Measurements from ENCODE around the gene CMIP. TPM values are rescaled to one million over a fixed set of nuclear protein-coding genes. Genes with fewer than 3 reads are reported as not detected.

The CMIP gene
- total RNA-seq, 4 donors from 2014 or later = 14.5 to 24.6 (median 21.0) TPM

GRCh38 chr16:81481207-81481821, 36.7 kb downstream of the CMIP start:
- H3K27me3 ChIP-seq = no peaks in the 10 kb centered on the region
- H3K27ac ChIP-seq (replicated peaks in 1 of 4) = peak overlapping the region in 3 of 4 donors; percentile 11 to 20 (median 13)
- no peaks in the 10 kb centered on the region for H3K9me3 ChIP-seq
- peaks cover 15 to 67% (median 54%) of the 10 kb centered on the region in 4 donors for H3K4me1 ChIP-seq
- no peak overlapping the region for H3K4me3 ChIP-seq
- intact Hi-C loops (cut with DNase I) = loop anchor here (10.0 kb wide), 1 partner anchor 93 kb away; no protein-coding TSS in a partner anchor
- TF ChIP-seq POLR2AphosphoS5 (IDR thresholded peaks at IDR 0.05) = peak in 1 of 2 donors; percentile 45
- no peak for TF ChIP-seq POLR2A (IDR thresholded peaks at IDR 0.05; ENCODE audit: low read depth)
- TF ChIP-seq CTCF (IDR thresholded peaks at IDR 0.05) = no peak
- WGBS = 73% methylated on average over 11 of the region's 11 CpGs
- peaks cover 0 to 3% (median 0%) of the 10 kb centered on the region in 4 donors for H3K36me3 ChIP-seq
- DNase-seq (ENCODE audit: extremely low spot score) = no peak

GRCh38 chr16:81482329-81483063, 37.9 kb downstream of the CMIP start:
- DNase-seq (ENCODE audit: extremely low spot score) = no peak
- Histone ChIP-seq H3K27me3 (no peaks in the 10 kb centered on the region), H3K4me1 (peaks cover 15 to 70% (median 58%) of the 10 kb centered on the region in 4 donors), H3K4me3 (no peak overlapping the region), H3K36me3 (no peaks in the 10 kb centered on the region), H3K9me3 (no peaks in the 10 kb centered on the region), H3K27ac (replicated peaks in 1 of 4) (peak overlapping the region in 1 of 4 donors; percentile 20)
- intact Hi-C loops (cut with DNase I) = loop anchor here (10.0 kb wide), 1 partner anchor 92 kb away; no protein-coding TSS in a partner anchor
- TF ChIP-seq EP300 (IDR thresholded peaks at IDR 0.05) (no peak), CTCF (IDR thresholded peaks at IDR 0.05) (no peak), POLR2AphosphoS5 (IDR thresholded peaks at IDR 0.05) (no peak), POLR2A (IDR thresholded peaks at IDR 0.05; ENCODE audit: low read depth) (no peak)
- WGBS = 90% methylated on average over 11 of the region's 15 CpGs

- no peak for DNase-seq (ENCODE audit: extremely low spot score)
- no peak overlapping the region for H3K27ac ChIP-seq (replicated peaks in 1 of 4)
- TF ChIP-seq EP300 (IDR thresholded peaks at IDR 0.05) = no peak
- TF ChIP-seq CTCF (IDR thresholded peaks at IDR 0.05) = no peak
- H3K4me1 ChIP-seq = peaks cover 12 to 63% (median 53%) of the 10 kb centered on the region in 4 donors
- no peak overlapping the region for H3K4me3 ChIP-seq
- H3K36me3 ChIP-seq = no peaks in the 10 kb centered on the region
- no peaks in the 10 kb centered on the region for H3K27me3 ChIP-seq
- 89% methylated on average over 10 of the region's 10 CpGs for WGBS
- no peaks in the 10 kb centered on the region for H3K9me3 ChIP-seq
- intact Hi-C loops (cut with DNase I) = loop anchor here (10.0 kb wide), 1 partner anchor 91 kb away; no protein-coding TSS in a partner anchor
Observed at GRCh38 chr16:81483064-81483969, 38.7 kb downstream of the CMIP start.

GRCh38 chr16:81483970-81484595, 39.5 kb downstream of the CMIP start:
- Histone ChIP-seq H3K36me3 (no peaks in the 10 kb centered on the region), H3K4me1 (peaks cover 11 to 59% (median 53%) of the 10 kb centered on the region in 4 donors), H3K4me3 (no peak overlapping the region), H3K27me3 (no peaks in the 10 kb centered on the region), H3K9me3 (no peaks in the 10 kb centered on the region), H3K27ac (replicated peaks in 1 of 4) (no peak overlapping the region)
- intact Hi-C loops (cut with DNase I) = loop anchor here (10.0 kb wide), 1 partner anchor 91 kb away; no protein-coding TSS in a partner anchor
- TF ChIP-seq POLR2AphosphoS5 (IDR thresholded peaks at IDR 0.05) = no peak
- TF ChIP-seq POLR2A (IDR thresholded peaks at IDR 0.05; ENCODE audit: low read depth) = no peak
- TF ChIP-seq EP300 (IDR thresholded peaks at IDR 0.05) = no peak
- no peak for TF ChIP-seq CTCF (IDR thresholded peaks at IDR 0.05)
- no peak for DNase-seq (ENCODE audit: extremely low spot score)
- WGBS = 91% methylated on average over 17 of the region's 22 CpGs

Data from esophagus muscularis mucosa (tissue), 4 donors.